ENCODE data around the gene RNU4-1. TPM values are rescaled to one million over a fixed set of nuclear protein-coding genes. Genes with fewer than 3 reads are reported as not detected.

The RNU4-1 gene
- total and polyA plus RNA-seq, 4 donors, result under 0.01 to 26.0 (median under 0.01) TPM; not detected in 1

GRCh38 chr12:120276734-120277133 is 16.3 kb downstream of the RNU4-1 start:
- Histone ChIP-seq H3K4me1 (ENCODE audit: control insufficient read depth in 4 of 4, insufficient read depth in 4 of 4, low read length in 3 of 4) (peaks cover 0 to 5% (median 1%) of the 10 kb centered on the region in 4 donors), H3K27me3 (ENCODE audit: control insufficient read depth in 4 of 4, insufficient read depth in 4 of 4, low read length in 3 of 4) (no peaks in the 10 kb centered on the region), H3K4me3 (ENCODE audit: low read depth in 1 of 3, low read length in 3 of 3) (no peak overlapping the region), H3K36me3 (ENCODE audit: control insufficient read depth in 4 of 4, insufficient read depth in 3 of 4, low read depth in 1 of 4, low read length in 3 of 4) (no peaks in the 10 kb centered on the region), H3K9ac (ENCODE audit: low read depth in 1 of 2, low read length in 2 of 2) (no peak overlapping the region), H3K27ac (ENCODE audit: low read depth in 1 of 2, low read length in 2 of 2) (no peak overlapping the region), H3K9me3 (ENCODE audit: control insufficient read depth in 4 of 4, low read length in 3 of 4) (no peaks in the 10 kb centered on the region)
- DNase-seq (ENCODE audit: low spot score), result no peak
- WGBS, result 92% methylated on average over 6 of the region's 6 CpGs
- TF ChIP-seq SP1 (IDR thresholded peaks at IDR 0.05), result no peak
- TF ChIP-seq FOXA2 (IDR thresholded peaks at IDR 0.05), result no peak
- no peak for TF ChIP-seq ZBTB33 (IDR thresholded peaks at IDR 0.05)
- no peak for TF ChIP-seq MAX (IDR thresholded peaks at IDR 0.05)
- no peak for TF ChIP-seq GABPA (IDR thresholded peaks at IDR 0.05 in 1 of 2, conservative IDR thresholded peaks at IDR 0.05 in 1 of 2)
- no peak for TF ChIP-seq JUND (IDR thresholded peaks at IDR 0.05)
- no peak for TF ChIP-seq YY1 (IDR thresholded peaks at IDR 0.05)
- TF ChIP-seq HNF4G (IDR thresholded peaks at IDR 0.05), result no peak

- H3K36me3 ChIP-seq (ENCODE audit: control insufficient read depth in 4 of 4, insufficient read depth in 3 of 4, low read depth in 1 of 4, low read length in 3 of 4), result no peaks in the 10 kb centered on the region
- H3K27ac ChIP-seq (ENCODE audit: low read depth in 1 of 2, low read length in 2 of 2), result peak overlapping the region; percentile 9 to 28
- 47% methylated on average over 4 of the region's 4 CpGs for WGBS
- peaks cover 4 to 38% (median 24%) of the 10 kb centered on the region in 4 donors for H3K4me1 ChIP-seq (ENCODE audit: control insufficient read depth in 4 of 4, insufficient read depth in 4 of 4, low read length in 3 of 4)
- no peaks in the 10 kb centered on the region for H3K27me3 ChIP-seq (ENCODE audit: control insufficient read depth in 4 of 4, insufficient read depth in 4 of 4, low read length in 3 of 4)
- no peak for DNase-seq (ENCODE audit: low spot score)
- H3K9ac ChIP-seq (ENCODE audit: low read depth in 1 of 2, low read length in 2 of 2), result no peak overlapping the region
- TF ChIP-seq NR2F2 (IDR thresholded peaks at IDR 0.05) (peak; percentile 45), SP1 (IDR thresholded peaks at IDR 0.05) (no peak), HNF4A (conservative IDR thresholded peaks at IDR 0.05) (peak in 1 of 2 donors; percentile 13)
- no peak overlapping the region for H3K4me3 ChIP-seq (ENCODE audit: low read depth in 1 of 3, low read length in 3 of 3)
- H3K9me3 ChIP-seq (ENCODE audit: control insufficient read depth in 4 of 4, low read length in 3 of 4), result no peaks in the 10 kb centered on the region
Measured at GRCh38 chr12:120267736-120268135, 25.3 kb downstream of the RNU4-1 start.

- WGBS, result 44% methylated on average over 8 of the region's 8 CpGs
- DNase-seq (ENCODE audit: low spot score), result no peak
- H3K27me3 ChIP-seq (ENCODE audit: control insufficient read depth in 4 of 4, insufficient read depth in 4 of 4, low read length in 3 of 4), result no peaks in the 10 kb centered on the region
- no peak overlapping the region for H3K9ac ChIP-seq (ENCODE audit: low read depth in 1 of 2, low read length in 2 of 2)
- peak in 1 of 2 donors; percentile 39 for TF ChIP-seq RXRA (IDR thresholded peaks at IDR 0.05)
- no peak for TF ChIP-seq HNF4A (conservative IDR thresholded peaks at IDR 0.05)
- H3K27ac ChIP-seq (ENCODE audit: low read depth in 1 of 2, low read length in 2 of 2), result peak overlapping the region in 1 of 2 donors; percentile 39
- no peaks in the 10 kb centered on the region for H3K36me3 ChIP-seq (ENCODE audit: control insufficient read depth in 4 of 4, insufficient read depth in 3 of 4, low read depth in 1 of 4, low read length in 3 of 4)
- H3K4me1 ChIP-seq (ENCODE audit: control insufficient read depth in 4 of 4, insufficient read depth in 4 of 4, low read length in 3 of 4), result peaks cover 4 to 48% (median 29%) of the 10 kb centered on the region in 4 donors
- H3K9me3 ChIP-seq (ENCODE audit: control insufficient read depth in 4 of 4, low read length in 3 of 4), result no peaks in the 10 kb centered on the region
- no peak overlapping the region for H3K4me3 ChIP-seq (ENCODE audit: low read depth in 1 of 3, low read length in 3 of 3)
Measured at GRCh38 chr12:120266180-120266870, 26.7 kb downstream of the RNU4-1 start.
